NK-92 treated with Interleukin-12 subunit alpha and Interleukin-12 subunit beta, amount 100 ng/mL, for 24 hours (cell line): ENCODE results near the gene OR4D9.
"Not testable (repeated sequence)": the region's sequence is repeated elsewhere in the genome, so short reads cannot be mapped to it uniquely, and the experiment has no call there.

ENCODE experiments used
- DNase-seq: peaks from one replicate; lab custom pipeline; 2025; lab: John Stamatoyannopoulos, UW

Gene OR4D9

GRCh38 chr11:59510941-59511589 is at the start of gene OR4D9:
Gene OR4D9 (plus strand): TSS chr11:59511539. CDS start chr11:59514913, 3,374 bp downstream.
- no peak for DNase-seq

GRCh38 chr11:59463190-59463641 is 48.1 kb upstream of the OR4D9 start:
- no peak for DNase-seq

GRCh38 chr11:59473015-59473414 is 38.3 kb upstream of the OR4D9 start, which contains the start of gene OR4D10:
Gene OR4D10 (plus strand): TSS chr11:59473315. CDS start chr11:59477430, 4,115 bp downstream.
- no peak for DNase-seq

DNA sequence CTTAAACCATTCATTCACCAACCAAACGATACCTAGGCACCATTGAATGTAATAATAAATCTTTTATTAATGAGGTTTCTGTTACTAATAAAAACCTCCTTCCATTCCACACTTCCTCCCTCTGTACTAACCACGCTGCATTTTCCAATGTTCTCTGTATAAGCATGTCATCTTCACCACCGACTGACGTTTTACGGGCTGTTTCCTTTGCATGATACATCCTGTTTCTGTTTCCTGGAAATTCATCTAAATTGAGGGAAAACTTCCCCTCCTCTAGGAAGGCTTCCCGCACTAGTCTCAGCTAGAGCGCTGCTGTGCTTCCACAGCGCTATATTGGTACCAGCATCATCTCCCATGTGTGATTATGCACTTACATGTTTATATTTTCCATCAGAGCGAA is 36.2 kb upstream of the OR4D9 start:
- no peak for DNase-seq

GRCh38 chr11:59479906-59480305 is 31.4 kb upstream of the OR4D9 start:
- no peak for DNase-seq

DNA sequence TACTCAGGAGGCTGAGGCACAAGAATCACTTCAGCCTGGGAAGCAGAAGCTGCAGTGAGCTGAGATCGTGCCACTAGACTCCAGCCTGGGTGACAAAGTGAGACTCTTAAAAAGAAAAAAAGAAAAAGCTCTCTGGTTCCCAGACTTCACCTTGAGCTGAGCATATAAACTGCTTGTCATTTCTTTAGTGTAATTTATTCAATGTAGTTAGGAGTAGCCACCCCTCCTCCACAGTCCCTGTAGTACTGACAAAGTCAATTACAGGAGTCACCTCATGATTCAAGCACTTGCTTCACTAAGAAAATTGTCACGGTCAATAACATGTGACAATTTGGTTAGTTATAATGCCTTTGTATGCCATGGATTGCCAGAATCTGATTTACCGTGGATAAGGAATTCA is 31.0 kb upstream of the OR4D9 start:
- DNase-seq: no peak

- DNase-seq: no peak
Observed at GRCh38 chr11:59501931-59502330, 9.4 kb upstream of the OR4D9 start.

DNA sequence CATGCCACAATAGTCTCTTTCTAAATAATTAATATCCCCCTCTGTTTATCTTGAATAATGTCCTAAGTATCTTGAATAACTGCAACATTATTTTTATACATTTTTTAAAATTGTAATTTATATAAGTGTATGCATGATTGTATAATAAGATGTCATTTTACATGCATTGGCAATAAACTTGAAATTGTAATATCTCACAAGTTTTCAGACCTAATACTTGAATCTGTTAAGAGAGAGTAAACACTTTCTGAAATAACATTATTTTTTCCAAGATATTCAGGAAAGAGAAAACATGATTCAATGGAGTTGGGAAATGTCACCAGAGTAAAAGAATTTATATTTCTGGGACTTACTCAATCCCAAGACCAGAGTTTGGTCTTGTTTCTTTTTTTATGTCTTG is 8.1 kb upstream of the OR4D9 start, which contains the start of gene OR4D11:
Gene OR4D11, plus strand, starts transcription at position 301 of the 400 bp plus-strand sequence. Its CDS starts 0 bp downstream, at position 301.
- no peak for DNase-seq

DNA sequence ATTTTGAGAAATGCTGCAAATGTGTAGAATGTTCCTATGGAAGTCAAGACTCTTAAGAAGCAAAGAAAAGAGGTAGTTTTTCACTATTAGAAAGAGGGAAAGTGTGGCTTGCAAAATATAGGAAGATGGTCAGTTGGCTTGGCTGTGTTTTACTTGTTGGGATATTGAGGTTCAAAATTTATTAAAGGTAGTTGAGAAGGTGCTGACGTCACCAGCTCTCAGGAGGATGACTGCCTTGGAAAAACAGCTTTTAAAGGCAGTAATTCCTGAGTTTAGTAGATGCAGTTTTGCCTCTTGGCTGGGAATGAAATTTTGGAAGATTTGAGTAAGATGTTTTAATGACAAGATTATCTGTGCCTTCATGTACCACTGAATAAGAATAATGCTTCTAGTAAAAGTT is 336 bp downstream of the OR4D9 start:
- DNase-seq: no peak

- not testable (repeated sequence) for DNase-seq
Observed at GRCh38 chr11:59520139-59520538, 8.8 kb downstream of the OR4D9 start.

DNA sequence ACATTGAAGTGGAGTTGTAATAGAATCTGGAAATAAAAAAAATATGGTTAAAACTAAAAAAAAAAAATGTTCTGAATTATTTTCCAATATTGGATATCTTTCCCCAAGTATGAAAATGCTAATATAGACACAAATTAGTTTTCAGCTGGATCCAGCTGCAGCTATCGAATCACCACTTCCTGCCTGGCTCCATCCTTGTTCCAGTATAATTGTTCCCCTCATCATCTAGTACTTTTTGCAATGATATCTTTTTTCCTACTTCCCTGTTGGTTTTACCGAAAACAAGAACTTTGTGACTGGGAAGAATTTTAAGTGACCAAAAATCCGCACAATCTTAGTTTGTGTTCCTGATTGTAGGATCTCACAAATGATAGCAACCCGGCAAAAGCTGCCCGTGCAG is 9.4 kb downstream of the OR4D9 start:
- no peak for DNase-seq

- DNase-seq: no peak
Observed at GRCh38 chr11:59523541-59523940, 12.2 kb downstream of the OR4D9 start.

GRCh38 chr11:59528711-59529110 is 17.4 kb downstream of the OR4D9 start:
- no peak for DNase-seq

- DNase-seq: no peak
Observed at GRCh38 chr11:59532620-59533019, 21.3 kb downstream of the OR4D9 start.

DNA sequence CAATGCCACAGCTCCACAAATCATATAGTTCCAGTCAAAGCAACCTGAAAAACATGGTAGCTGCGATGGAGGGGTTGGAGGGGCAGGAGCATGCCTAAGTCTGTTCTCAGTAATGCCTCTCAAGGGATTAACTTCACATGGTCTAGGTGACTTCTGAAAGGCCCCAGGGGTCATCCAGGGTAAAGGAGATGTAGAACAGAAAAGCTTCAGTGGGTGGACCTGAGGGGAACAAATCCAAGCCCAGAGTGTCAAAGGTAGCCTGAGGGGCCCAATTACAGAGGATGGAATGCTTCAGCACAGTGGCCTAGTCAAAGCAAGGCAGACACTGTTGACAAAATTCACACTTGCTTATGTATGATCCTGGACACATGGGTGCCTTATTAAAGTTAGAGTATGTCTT is 23.3 kb downstream of the OR4D9 start:
- no peak for DNase-seq

DNA sequence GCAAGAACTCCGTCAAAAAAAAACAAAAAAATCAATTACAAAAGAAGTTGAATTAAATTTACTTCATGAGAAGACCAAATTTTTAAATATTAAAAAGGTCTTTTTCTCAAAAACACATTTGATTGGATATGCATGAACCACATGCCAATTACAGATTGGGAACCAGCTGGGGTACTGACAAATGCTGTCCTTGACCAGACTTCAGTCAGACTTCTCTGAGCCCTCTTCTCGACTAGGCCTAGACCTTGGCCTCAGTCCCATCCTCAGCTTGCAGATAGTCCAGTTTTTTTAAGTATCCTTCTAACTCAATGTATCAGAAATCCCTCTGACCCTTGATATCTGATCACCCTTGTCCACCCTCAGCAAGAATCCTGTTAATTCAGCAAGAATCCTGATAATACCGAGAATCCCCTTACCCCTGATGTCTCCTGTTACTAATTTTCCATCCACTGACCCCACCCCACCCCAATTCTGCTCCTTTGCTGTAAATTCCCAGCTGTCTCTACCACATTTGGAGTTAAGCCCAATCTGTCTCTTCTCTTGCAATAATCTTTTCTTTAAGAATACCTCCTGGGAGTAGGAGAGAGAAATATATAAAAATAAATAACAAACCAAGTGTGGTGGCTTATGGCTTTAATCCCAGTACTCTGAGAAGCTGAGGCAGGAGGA is 30.9 kb downstream of the OR4D9 start:
- no peak for DNase-seq

DNA sequence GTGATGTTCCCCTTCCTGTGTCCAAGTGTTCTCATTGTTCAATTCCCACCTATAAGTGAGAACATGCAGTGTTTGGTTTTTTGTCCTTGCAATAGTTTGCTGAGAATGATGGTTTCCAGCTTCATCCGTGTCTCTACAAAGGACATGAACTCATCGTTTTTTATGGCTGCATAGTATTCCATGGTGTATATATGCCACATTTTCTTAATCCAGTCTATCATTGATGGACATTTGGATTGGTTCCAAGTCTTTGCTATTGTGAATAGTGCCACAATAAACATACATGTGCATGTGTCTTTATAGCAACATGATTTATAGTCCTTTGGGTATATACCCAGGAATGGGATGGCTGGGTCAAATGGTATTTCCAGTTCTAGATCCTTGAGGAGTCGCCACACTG is 32.4 kb downstream of the OR4D9 start:
- not testable (repeated sequence) for DNase-seq

- no peak for DNase-seq
Observed at GRCh38 chr11:59544869-59545178, 33.5 kb downstream of the OR4D9 start.

DNA sequence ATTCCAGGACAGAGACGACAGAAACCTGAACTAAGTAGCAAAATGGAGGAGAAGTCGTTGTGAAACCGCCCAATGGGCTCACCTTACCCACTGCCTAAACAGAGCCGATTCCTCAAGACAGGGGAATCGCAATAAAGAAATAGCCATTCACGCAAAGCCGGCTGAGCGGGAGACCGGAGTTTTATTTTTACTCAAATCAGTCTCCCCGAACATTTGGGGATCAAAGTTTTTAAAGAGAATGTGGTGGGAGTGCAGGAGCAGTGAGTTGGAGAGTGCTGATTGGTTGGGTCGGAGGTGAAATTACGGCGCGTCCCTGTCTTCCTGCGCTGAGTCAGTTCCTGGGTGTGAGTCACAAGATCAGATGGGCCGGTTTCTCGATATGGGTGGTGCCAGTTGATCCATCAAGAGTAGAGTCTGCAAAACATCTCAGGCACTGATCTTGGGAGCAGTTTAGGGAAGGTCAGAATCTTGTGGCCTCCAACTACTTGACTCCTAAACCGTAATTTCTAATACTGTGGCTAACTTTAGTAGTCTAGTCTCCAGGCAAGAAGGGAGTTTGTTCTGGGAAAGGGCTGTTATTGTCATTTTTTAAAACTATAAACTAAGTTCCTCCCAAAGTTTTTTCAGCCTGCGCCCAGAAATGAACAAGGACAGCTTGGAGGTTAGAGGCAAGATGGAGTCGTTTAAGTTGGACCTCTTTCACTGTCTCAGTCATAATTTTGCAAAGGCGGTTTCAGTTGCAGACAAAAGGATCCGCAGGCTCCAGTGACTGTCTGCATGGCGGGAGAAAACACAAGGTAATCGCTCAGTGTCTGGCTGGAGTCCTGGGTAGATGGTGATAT is 34.1 kb downstream of the OR4D9 start:
- no peak for DNase-seq

DNA sequence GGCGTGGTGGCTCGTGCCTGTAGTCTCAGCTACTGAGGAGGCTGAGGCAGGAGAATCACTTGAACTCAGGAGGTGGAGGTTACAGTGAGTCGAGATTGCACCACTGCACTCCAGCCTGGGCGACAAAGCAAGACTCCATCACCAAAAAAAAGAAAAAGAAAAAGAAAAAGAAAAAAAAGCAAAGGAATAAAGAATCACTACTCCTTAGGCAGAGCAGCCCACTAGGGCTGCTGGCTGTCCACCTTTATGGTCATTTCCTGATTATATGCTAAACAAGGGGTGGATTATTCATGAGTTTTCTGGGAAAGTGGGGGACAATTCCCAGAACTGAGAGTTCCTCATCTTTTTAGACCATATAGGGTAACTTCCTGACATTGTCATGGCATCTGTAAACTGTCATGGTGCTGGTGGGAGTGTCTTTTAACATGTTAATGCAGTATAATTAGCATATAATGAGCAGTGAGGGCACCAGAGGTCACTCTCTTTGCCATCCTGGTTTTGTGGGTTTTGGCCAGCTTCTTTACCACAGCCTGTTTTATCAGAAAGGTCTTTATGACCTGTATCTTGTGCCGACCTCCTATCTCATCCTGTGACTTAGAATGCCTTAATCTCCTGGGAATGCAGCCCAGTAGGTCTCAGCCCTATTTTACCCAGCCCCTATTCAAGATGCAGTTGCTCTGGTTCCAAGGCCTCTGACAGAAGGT is 36.4 kb downstream of the OR4D9 start:
- DNase-seq: not testable (repeated sequence)

DNA sequence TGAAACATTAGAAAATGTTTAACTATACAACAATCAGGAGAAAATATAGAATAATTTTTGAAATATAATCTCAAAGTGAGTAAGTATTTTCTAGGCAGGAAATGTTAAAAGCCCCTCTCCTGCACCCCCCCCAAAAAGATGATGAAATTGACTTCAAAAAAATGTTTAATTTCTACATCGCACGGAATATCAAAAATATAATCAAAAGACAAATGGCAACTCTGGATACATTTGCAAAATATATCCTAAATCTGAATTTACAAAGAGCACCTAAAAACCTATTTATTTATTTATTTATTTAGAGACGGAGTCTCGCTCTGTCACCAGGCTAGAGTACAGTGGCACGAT is 36.9 kb downstream of the OR4D9 start:
- DNase-seq: no peak

GRCh38 chr11:59550368-59550841 is 39.1 kb downstream of the OR4D9 start:
- DNase-seq: peak; percentile 53
